B cell (primary cell): ENCODE data around the gene MICAL3. TPM values are rescaled to one million over a fixed set of nuclear protein-coding genes. Genes with fewer than 3 reads are reported as not detected.

Experiments used
- ATAC-seq: fragments of 200-7000 bp; cut with Tn5 transposase; one replicate; pipeline ENCODE4 v1.10.0; 2021; ENCODE audit warnings: low read depth, mild to moderate bottlenecking, moderate number of reproducible peaks, moderate library complexity
- CTCF ChIA-PET: fragments of 350-600 bp; sonication (Branson Sonifier 250); formaldehyde crosslinking; loops from one replicate; lab custom pipeline; 2021; ENCODE audit warnings: antibody characterized with exemption, inconsistent platforms; lab: Charles Lee
- POLR2A ChIA-PET: fragments of 350-600 bp; sonication (Branson Sonifier 250); formaldehyde crosslinking; loops from one replicate; lab custom pipeline; 2021; ENCODE audit warnings: antibody characterized with exemption; lab: Charles Lee
- DNase-seq: peaks from one replicate; pipeline ENCODE4 v3.0.0; 2013
- H2AFZ ChIP-seq: 2 replicates; pipeline ENCODE4 v1.6.1; 2012; ENCODE audit warnings: mild to moderate bottlenecking, low read depth, low read length; ENCODE audit not compliant: insufficient read depth, poor library complexity, severe bottlenecking
- H3K27ac ChIP-seq, 2 donors: 1 replicate in 1 of 2; 2 replicates in 1 of 2; pipeline ENCODE4 v1.5.1; 2012 to 2013; ENCODE audit warnings: low read length in 2 of 2, mild to moderate bottlenecking in 2 of 2, moderate library complexity in 1 of 2
- H3K27me3 ChIP-seq, 4 experiments: fragments of 200-600 bp in 1 of 4; sonication (generic) in 1 of 4; replicated peaks in 1 of 4; 1 replicate in 2 of 4; 2 replicates in 2 of 4; pipeline versions ENCODE4 v1.6.1 to v1.7.0; 2013 to 2016; ENCODE audit warnings: low read length in 3 of 4, mild to moderate bottlenecking in 2 of 4, mixed read lengths in 1 of 4, moderate library complexity in 1 of 4; ENCODE audit not compliant: insufficient read depth in 4 of 4, control insufficient read depth in 3 of 4; ENCODE audit errors: control extremely low read depth in 1 of 4
- H3K36me3 ChIP-seq, 2 experiments: replicated peaks in 1 of 2; 1 replicate in 1 of 2; 2 replicates in 1 of 2; pipeline versions ENCODE4 v1.6.1 to v1.7.1; 2013; ENCODE audit warnings: low read length in 1 of 2; ENCODE audit not compliant: insufficient read depth in 2 of 2, control insufficient read depth in 1 of 2; ENCODE audit errors: control extremely low read depth in 1 of 2, extremely low read depth in 1 of 2
- H3K4me1 ChIP-seq, 2 donors: fragments of 200-600 bp in 1 of 2; sonication (generic) in 1 of 2; 1 replicate in 1 of 2; 2 replicates in 1 of 2; pipeline versions ENCODE4 v1.5.1 to v1.6.1; 2013 to 2017; ENCODE audit warnings: low read length in 2 of 2; ENCODE audit not compliant: control insufficient read depth in 2 of 2, insufficient read depth in 2 of 2
- H3K4me2 ChIP-seq: replicated peaks from 2 replicates; pipeline ENCODE3; 2012; ENCODE audit warnings: mild to moderate bottlenecking, low read depth, low read length; ENCODE audit not compliant: poor library complexity, severe bottlenecking
- H3K4me3 ChIP-seq, 5 experiments: fragments of 200-600 bp in 1 of 5; sonication (generic) in 1 of 5; 1 replicate in 3 of 5; 2 replicates in 2 of 5; pipeline versions ENCODE4 v1.5.1 to v1.7.0; 2011 to 2016; ENCODE audit warnings: low read length in 4 of 5, mild to moderate bottlenecking in 4 of 5, low read depth in 2 of 5, control low read depth in 1 of 5, moderate library complexity in 1 of 5; ENCODE audit not compliant: insufficient read depth in 1 of 5; ENCODE audit errors: control extremely low read depth in 1 of 5, extremely low read depth in 1 of 5
- H3K79me2 ChIP-seq: fragments of 200-600 bp; sonication (generic); one replicate; pipeline ENCODE4 v1.6.0; 2016; ENCODE audit warnings: low read length; ENCODE audit not compliant: control insufficient read depth, insufficient read depth
- H3K9ac ChIP-seq: fragments of 200-600 bp; sonication (generic); 2 replicates; pipeline ENCODE4 v1.6.1; 2017; ENCODE audit warnings: mild to moderate bottlenecking, low read length, moderate library complexity
- H3K9me3 ChIP-seq, 3 donors: one replicate each; pipeline versions ENCODE4 v1.6.1 to v1.7.1; 2013; ENCODE audit warnings: low read length in 2 of 3; ENCODE audit not compliant: control insufficient read depth in 2 of 3, insufficient read depth in 1 of 3; ENCODE audit errors: control extremely low read depth in 1 of 3
- H4K20me1 ChIP-seq: 2 replicates; pipeline ENCODE4 v1.6.0; 2012; ENCODE audit warnings: mild to moderate bottlenecking, low read length; ENCODE audit not compliant: insufficient read depth, control insufficient read depth, poor library complexity, severe bottlenecking
- H3K27ac Mint-ChIP-seq: one replicate; pipeline ENCODE4 v1.8.0; 2021; ENCODE audit warnings: mixed read lengths
- H3K27me3 Mint-ChIP-seq: one replicate; pipeline ENCODE4 v1.8.0; 2021; ENCODE audit warnings: mixed read lengths
- H3K4me1 Mint-ChIP-seq: one replicate; pipeline ENCODE4 v1.8.0; 2021; ENCODE audit warnings: mixed read lengths
- H3K4me3 Mint-ChIP-seq: one replicate; pipeline ENCODE4 v1.8.0; 2021; ENCODE audit warnings: mixed read lengths
- H3K9me3 Mint-ChIP-seq: one replicate; pipeline ENCODE4 v1.8.0; 2022; ENCODE audit warnings: mixed read lengths; ENCODE audit not compliant: insufficient read depth
- CTCF ChIP-seq: fragments of 200-600 bp; IDR thresholded peaks from one replicate; pipeline ENCODE4 v1.8.0; 2022; ENCODE audit warnings: antibody characterized with exemption, mild to moderate bottlenecking
- EZH2 ChIP-seq: IDR thresholded peaks from 2 replicates; pipeline ENCODE4 v1.6.1; 2012; ENCODE audit warnings: borderline replicate concordance, low read depth, mild to moderate bottlenecking, moderate library complexity, low read length; ENCODE audit not compliant: insufficient read depth, poor library complexity, severe bottlenecking
- WGBS: methylation state at CpG from one replicate; pipeline ENCODE4 v1.1.5; 2013; ENCODE audit warnings: missing lambda C conversion rate; ENCODE audit not compliant: insufficient coverage; 5-methylcytosine and 5-hydroxymethylcytosine counted together
- intact Hi-C: fragments of 100-400 bp; cut with micrococcal nuclease; formaldehyde crosslinking; loops from one replicate; pipeline ENCODE4 v1.10.0; 2022
- polyA plus RNA-seq: library from polyadenylated mRNA; depleted of rRNA; stranded (reverse); fragments of >200 nt; gene quantifications from 2 replicates; pipeline ENCODE4 v1.2.3, GENCODE V29; 2012
- total RNA-seq, 2 donors: library from RNA; stranded (reverse); fragments of 120-200 nt in 1 of 2; gene quantifications; 1 replicate in 1 of 2; 2 replicates in 1 of 2; pipeline versions ENCODE4 v1.2.3 to v1.2.4, GENCODE V29; 2013 to 2022

The MICAL3 gene
- total and polyA plus RNA-seq, 2 donors (not counting 1 experiment from before 2014, with no cell fraction given), result 50.5 to 253 TPM

- Mint-ChIP-seq H3K4me3 (no peak overlapping the region), H3K4me1 (peaks cover 1% of the 10 kb centered on the region), H3K9me3 (no peaks in the 10 kb centered on the region), H3K27me3 (no peaks in the 10 kb centered on the region), H3K27ac (no peak overlapping the region)
- Histone ChIP-seq H3K4me3 (no peak overlapping the region), H3K79me2 (peaks cover 55% of the 10 kb centered on the region), H3K4me2 (no peak overlapping the region), H3K4me1 (no peaks in the 10 kb centered on the region), H3K9ac (no peak overlapping the region), H3K27me3 (no peaks in the 10 kb centered on the region), H3K9me3 (no peaks in the 10 kb centered on the region), H3K27ac (no peak overlapping the region), H3K36me3 (peaks cover 0 to 90% of the 10 kb centered on the region in 2 experiments), H2AFZ (no peak overlapping the region), H4K20me1 (peaks cover 40% of the 10 kb centered on the region)
- TF ChIP-seq CTCF, result no peak
- no peak for TF ChIP-seq EZH2
- WGBS, result 100% methylated on average over 12 of the region's 12 CpGs
- CTCF ChIA-PET, result interaction anchor here (1.1 to 4.1 kb wide), 6 partner anchors 30 to 188 kb away, joined by 3 to 21 read pairs (median 4); partner anchors contain the start of gene MICAL3
- ATAC-seq (no peak), DNase-seq (no peak)
- POLR2A ChIA-PET, result no interaction called here
- intact Hi-C loops, result loop anchor here (5.0 kb wide), 1 partner anchor 189 kb away; the partner anchor contains the start of gene PEX26
Observed at GRCh38 chr22:17888439-17888838, 135.9 kb downstream of the MICAL3 start.

GRCh38 chr22:17884893-17885292, 139.5 kb downstream of the MICAL3 start:
- Histone ChIP-seq H3K4me2 (no peak overlapping the region), H2AFZ (no peak overlapping the region), H4K20me1 (peaks cover 41% of the 10 kb centered on the region), H3K36me3 (peaks cover 0 to 92% of the 10 kb centered on the region in 2 experiments), H3K4me3 (no peak overlapping the region), H3K27me3 (no peaks in the 10 kb centered on the region), H3K4me1 (no peaks in the 10 kb centered on the region), H3K79me2 (peaks cover 58% of the 10 kb centered on the region), H3K9me3 (no peaks in the 10 kb centered on the region), H3K27ac (no peak overlapping the region), H3K9ac (no peak overlapping the region)
- Mint-ChIP-seq H3K27ac (no peak overlapping the region), H3K27me3 (no peaks in the 10 kb centered on the region), H3K4me1 (no peaks in the 10 kb centered on the region), H3K4me3 (no peak overlapping the region), H3K9me3 (no peaks in the 10 kb centered on the region)
- intact Hi-C loops, result loop anchor here (5.0 kb wide), 1 partner anchor 192 kb away; the partner anchor contains the start of gene PEX26
- POLR2A ChIA-PET, result no interaction called here
- ATAC-seq (no peak), DNase-seq (no peak)
- CTCF ChIA-PET, result interaction anchor here (0.9 to 1.3 kb wide), 2 partner anchors 24 to 100 kb away, joined by 3 read pairs; no protein-coding TSS in a partner anchor
- TF ChIP-seq CTCF, result no peak
- no peak for TF ChIP-seq EZH2
- 93% methylated on average over 5 of the region's 8 CpGs for WGBS
